GM18907 (cell line): ENCODE results near the gene DEK.

Experiments used
- ATAC-seq: cut with Tn5 transposase; IDR thresholded peaks from one replicate; pipeline ENCODE4 v1.9.1; 2021; ENCODE audit warnings: mild to moderate bottlenecking, moderate library complexity; ENCODE audit not compliant: unreplicated experiment

DEK gene

GRCh38 chr6:18266523-18266912 is 2.2 kb upstream of the DEK start:
- ATAC-seq = no peak

GRCh38 chr6:18265787-18266522 is 1.6 kb upstream of the DEK start:
- ATAC-seq = no peak

- no peak for ATAC-seq
These were observed 620 bp upstream of the DEK start for GRCh38 chr6:18264923-18265377.

- ATAC-seq = peak; percentile 9
These were observed 712 bp downstream of the DEK start for GRCh38 chr6:18263418-18264218.

- ATAC-seq = peak; percentile 60
These were observed 1.5 kb downstream of the DEK start for GRCh38 chr6:18262702-18263417.

- ATAC-seq = no peak
These were observed 2.5 kb downstream of the DEK start for GRCh38 chr6:18261877-18262276.

- ATAC-seq = peak; percentile 50
These were observed 3.8 kb downstream of the DEK start for GRCh38 chr6:18260448-18261106.

GRCh38 chr6:18259675-18260447 is 4.5 kb downstream of the DEK start:
- ATAC-seq = no peak

- ATAC-seq = no peak
These were observed 9.5 kb downstream of the DEK start for GRCh38 chr6:18254793-18255192.

- no peak for ATAC-seq
These were observed 10.7 kb downstream of the DEK start for GRCh38 chr6:18253635-18254034.

- no peak for ATAC-seq
These were observed 15.1 kb downstream of the DEK start for GRCh38 chr6:18249271-18249670.

GRCh38 chr6:18248698-18249097 is 15.6 kb downstream of the DEK start:
- no peak for ATAC-seq

- ATAC-seq = no peak
These were observed 17.3 kb downstream of the DEK start for GRCh38 chr6:18247002-18247401.

GRCh38 chr6:18246205-18246604 is 18.1 kb downstream of the DEK start:
- ATAC-seq = no peak

GRCh38 chr6:18245642-18246041 is 18.7 kb downstream of the DEK start:
- ATAC-seq = peak; percentile 56

- ATAC-seq = no peak
These were observed 19.3 kb downstream of the DEK start for GRCh38 chr6:18245079-18245478.

GRCh38 chr6:18244251-18244650 is 20.1 kb downstream of the DEK start:
- ATAC-seq = no peak

GRCh38 chr6:18243302-18243893 is 20.9 kb downstream of the DEK start:
- no peak for ATAC-seq

- no peak for ATAC-seq
These were observed 22.1 kb downstream of the DEK start for GRCh38 chr6:18242062-18242851.
